DMS 273 treated with DMSO at 0.1 percent for 48 hours (cell line): Measurements from ENCODE around the gene TMEM33.

ENCODE experiments used
- DNase-seq: peaks from one replicate; lab custom pipeline; 2025; lab: John Stamatoyannopoulos, UW

The TMEM33 gene

GRCh38 chr4:41998019-41998418, 62.8 kb downstream of the TMEM33 start:
- DNase-seq = no peak

DNA sequence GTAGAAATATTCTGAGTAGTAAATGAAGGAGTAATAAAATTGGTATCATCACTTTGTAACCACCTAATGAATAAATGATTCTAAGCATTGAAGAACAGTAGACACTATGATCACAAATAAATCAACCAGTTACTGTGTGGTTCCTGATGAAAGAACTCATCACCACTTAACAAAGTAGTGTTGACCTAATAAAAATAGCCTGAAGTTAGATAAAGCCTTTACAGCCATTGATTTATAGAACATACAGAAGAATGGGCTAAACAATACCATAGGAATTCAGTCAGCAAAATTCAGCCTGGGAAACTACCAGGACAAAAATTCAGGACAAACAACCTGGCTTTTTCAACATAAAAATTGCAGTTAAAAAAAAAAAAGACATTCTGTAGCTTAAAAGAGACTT, 64.1 kb downstream of the TMEM33 start:
- DNase-seq = no peak

GRCh38 chr4:42008011-42008786, 73.0 kb downstream of the TMEM33 start:
- no peak for DNase-seq
